ENCODE results near the gene NPIPA1. TPM values are rescaled to one million over a fixed set of nuclear protein-coding genes. Genes with fewer than 3 reads are reported as not detected.
A peak's percentile ranks its signal among the peaks of the same experiment; 100 is the strongest.
"Not testable (repeated sequence)": the region's sequence is repeated elsewhere in the genome, so short reads cannot be mapped to it uniquely, and the experiment has no call there.

NPIPA1 gene
- total RNA-seq, 2 experiments from 2014 or later = 66.7 to 124 TPM

DNA sequence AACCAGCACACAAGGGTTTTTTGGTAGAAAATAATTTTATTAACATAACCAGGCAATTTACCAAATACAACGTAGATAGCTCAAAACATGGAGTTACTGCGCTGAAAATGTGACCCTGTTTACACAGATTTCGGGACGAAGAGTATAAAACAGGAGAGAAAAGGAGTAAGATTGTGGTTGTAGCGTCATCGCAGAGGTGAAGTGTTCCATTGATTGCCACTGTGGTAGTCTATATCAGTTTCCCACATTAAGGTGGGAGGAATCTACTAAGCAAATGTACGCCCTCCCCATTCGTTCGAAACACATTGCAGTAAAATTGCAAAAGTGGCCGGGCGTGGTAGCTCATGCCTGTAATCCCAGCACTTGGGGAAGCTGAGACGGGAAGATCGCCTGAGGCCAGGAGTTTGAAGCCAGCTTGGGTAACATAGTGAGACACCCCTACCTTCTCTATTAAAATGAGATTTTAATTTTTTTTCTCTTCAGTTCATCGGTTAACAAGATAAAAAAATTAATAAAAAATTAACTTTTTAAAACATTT, 36.6 kb downstream of the NPIPA1 start:
- H2AFZ ChIP-seq (ENCODE audit: low read length) = peak overlapping the region; percentile 84
- POLR2A ChIA-PET; H3K9me3 ChIP-seq (ENCODE audit: low read length); CTCF ChIA-PET (ENCODE audit: unreplicated experiment); H3K36me3 ChIP-seq (ENCODE audit: insufficient read depth, low read length); BruUV-seq (replicated peaks); intact Hi-C loops (cut with micrococcal nuclease; ENCODE audit: unreplicated experiment); DNase-seq (ENCODE audit: low spot score); H3K9me2 ChIP-seq (ENCODE audit: insufficient read depth, low read length); H4K20me1 ChIP-seq (ENCODE audit: insufficient read depth, low read length); H3K27ac ChIP-seq (ENCODE audit: low read depth, low read length, poor library complexity, severe bottlenecking): not testable (repeated sequence)
- H3K79me2 ChIP-seq (ENCODE audit: insufficient read depth, low read depth, low read length) = peaks cover 16% of the 10 kb centered on the region; the same call in 1 of the 2 replicates
- peak overlapping the region; percentile 60 for H3K4me2 ChIP-seq (ENCODE audit: low read length)
- H3K4me1 ChIP-seq (ENCODE audit: insufficient read depth, low read length, poor library complexity, severe bottlenecking) = peaks cover 20% of the 10 kb centered on the region
- H3K4me3 ChIP-seq (ENCODE audit: low read depth, low read length, poor library complexity, severe bottlenecking) = peak overlapping the region; percentile 77

DNA sequence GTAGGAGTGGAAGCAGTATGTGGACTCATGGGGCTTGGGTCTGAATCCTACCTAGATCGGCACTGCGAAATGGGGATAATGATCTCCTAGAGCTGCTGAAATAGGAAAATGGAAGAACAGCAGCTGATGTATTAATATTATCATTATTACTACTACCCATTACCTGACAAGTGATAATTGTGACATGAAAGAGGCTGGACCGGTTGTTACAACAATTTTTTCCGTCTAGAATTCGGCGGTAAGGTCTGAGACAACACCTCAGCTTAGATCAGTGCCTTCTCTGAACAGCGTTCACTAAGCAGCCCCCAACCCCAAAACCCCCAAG, 37.0 kb downstream of the NPIPA1 start:
- H3K9me3 ChIP-seq (ENCODE audit: low read length); H3K27ac ChIP-seq (ENCODE audit: low read depth, low read length, poor library complexity, severe bottlenecking); H3K9me2 ChIP-seq (ENCODE audit: insufficient read depth, low read length); POLR2A ChIA-PET; BruUV-seq (replicated peaks); DNase-seq (ENCODE audit: low spot score); CTCF ChIA-PET (ENCODE audit: unreplicated experiment); intact Hi-C loops (cut with micrococcal nuclease; ENCODE audit: unreplicated experiment); H3K36me3 ChIP-seq (ENCODE audit: insufficient read depth, low read length); H4K20me1 ChIP-seq (ENCODE audit: insufficient read depth, low read length): not testable (repeated sequence)
- H3K4me1 ChIP-seq (ENCODE audit: insufficient read depth, low read length, poor library complexity, severe bottlenecking) = peaks cover 23% of the 10 kb centered on the region
- H2AFZ ChIP-seq (ENCODE audit: low read length) = peak overlapping the region; percentile 84
- H3K4me3 ChIP-seq (ENCODE audit: low read depth, low read length, poor library complexity, severe bottlenecking) = peak overlapping the region; percentile 77
- peak overlapping the region; percentile 60 for H3K4me2 ChIP-seq (ENCODE audit: low read length)
- H3K79me2 ChIP-seq (ENCODE audit: insufficient read depth, low read depth, low read length) = peaks cover 16% of the 10 kb centered on the region; the same call in 1 of the 2 replicates

DNA sequence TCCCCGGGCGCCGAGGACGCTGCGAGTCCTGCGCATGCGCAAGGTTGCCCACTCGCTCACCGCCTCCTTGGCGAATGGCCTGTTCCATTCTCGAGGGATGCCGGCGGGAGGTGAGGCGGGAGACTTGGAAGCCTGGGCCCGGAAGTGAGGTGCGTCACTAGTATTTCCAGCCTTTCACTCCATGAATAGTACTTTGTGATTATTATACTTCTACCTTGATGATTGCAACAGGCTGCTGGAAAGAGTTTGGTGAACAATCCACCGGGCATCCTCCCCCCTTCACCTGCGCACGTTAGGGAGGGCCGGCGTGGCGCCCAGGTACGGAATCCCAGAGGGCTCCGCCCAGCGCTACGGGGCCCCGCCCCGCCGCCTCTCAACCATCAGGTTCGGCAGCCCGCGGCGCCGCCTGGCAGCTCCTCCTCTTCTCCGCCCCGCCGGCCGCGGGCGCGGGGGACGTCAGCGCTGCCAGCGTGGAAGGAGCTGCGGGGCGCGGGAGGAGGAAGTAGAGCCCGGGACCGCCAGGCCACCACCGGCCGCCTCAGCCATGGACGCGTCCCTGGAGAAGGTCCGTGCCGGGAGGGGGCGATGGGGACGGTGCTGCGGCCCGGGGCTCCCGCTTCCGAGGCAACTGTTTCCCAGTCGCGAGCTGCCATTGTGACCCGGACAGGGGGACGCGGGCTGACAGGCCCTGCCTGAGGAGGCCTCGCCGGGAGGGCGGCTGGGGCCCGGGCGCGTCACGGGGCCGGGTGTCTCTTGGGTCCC, 37.6 kb downstream of the NPIPA1 start, which contains the start of gene PDXDC1:
PDXDC1 (plus strand) TSS at position 371 of the 762 bp plus-strand sequence; CDS start at position 545, 174 bp downstream.
- peaks cover 23% of the 10 kb centered on the region for H3K4me1 ChIP-seq (ENCODE audit: insufficient read depth, low read length, poor library complexity, severe bottlenecking)
- peak within 1 kb of the TSS; percentile 69 for H3K4me2 ChIP-seq (ENCODE audit: low read length)
- CTCF ChIA-PET (ENCODE audit: unreplicated experiment); BruUV-seq (replicated peaks); H3K9me3 ChIP-seq (ENCODE audit: low read length); POLR2A ChIA-PET; H3K36me3 ChIP-seq (ENCODE audit: insufficient read depth, low read length); intact Hi-C loops (cut with micrococcal nuclease; ENCODE audit: unreplicated experiment); H3K9me2 ChIP-seq (ENCODE audit: insufficient read depth, low read length); H4K20me1 ChIP-seq (ENCODE audit: insufficient read depth, low read length): not testable (repeated sequence)
- H3K27ac ChIP-seq (ENCODE audit: low read depth, low read length, poor library complexity, severe bottlenecking) = peak within 1 kb of the TSS; percentile 17
- DNase-seq (ENCODE audit: low spot score) = peak; percentile 98
- peak within 1 kb of the TSS; percentile 77 for H3K4me3 ChIP-seq (ENCODE audit: low read depth, low read length, poor library complexity, severe bottlenecking)
- peak within 1 kb of the TSS; percentile 84 for H2AFZ ChIP-seq (ENCODE audit: low read length)
- H3K79me2 ChIP-seq (ENCODE audit: insufficient read depth, low read depth, low read length) = peaks cover 16% of the 10 kb centered on the region; the same call in 1 of the 2 replicates

- H3K27ac ChIP-seq (ENCODE audit: low read depth, low read length, poor library complexity, severe bottlenecking); CTCF ChIA-PET (ENCODE audit: unreplicated experiment); H3K36me3 ChIP-seq (ENCODE audit: insufficient read depth, low read length); H4K20me1 ChIP-seq (ENCODE audit: insufficient read depth, low read length); H3K9me2 ChIP-seq (ENCODE audit: insufficient read depth, low read length); intact Hi-C loops (cut with micrococcal nuclease; ENCODE audit: unreplicated experiment); POLR2A ChIA-PET; BruUV-seq (replicated peaks); H3K9me3 ChIP-seq (ENCODE audit: low read length): not testable (repeated sequence)
- peak; percentile 40 for DNase-seq (ENCODE audit: low spot score)
- Histone ChIP-seq H3K4me2 (ENCODE audit: low read length) (peak overlapping the region; percentile 69), H3K4me3 (ENCODE audit: low read depth, low read length, poor library complexity, severe bottlenecking) (peak overlapping the region; percentile 77), H3K79me2 (ENCODE audit: insufficient read depth, low read depth, low read length) (peaks cover 16% of the 10 kb centered on the region; the same call in 1 of the 2 replicates), H3K4me1 (ENCODE audit: insufficient read depth, low read length, poor library complexity, severe bottlenecking) (peaks cover 23% of the 10 kb centered on the region), H2AFZ (ENCODE audit: low read length) (peak overlapping the region; percentile 61; the same call in 1 of the 2 replicates)
Observed at GRCh38 chr16:14975418-14976194, 38.4 kb downstream of the NPIPA1 start.

GRCh38 chr16:14976971-14977736, 39.9 kb downstream of the NPIPA1 start:
- H3K9me2 ChIP-seq (ENCODE audit: insufficient read depth, low read length); H2AFZ ChIP-seq (ENCODE audit: low read length); H4K20me1 ChIP-seq (ENCODE audit: insufficient read depth, low read length); POLR2A ChIA-PET; H3K36me3 ChIP-seq (ENCODE audit: insufficient read depth, low read length); intact Hi-C loops (cut with micrococcal nuclease; ENCODE audit: unreplicated experiment); DNase-seq (ENCODE audit: low spot score); H3K27ac ChIP-seq (ENCODE audit: low read depth, low read length, poor library complexity, severe bottlenecking); CTCF ChIA-PET (ENCODE audit: unreplicated experiment); H3K9me3 ChIP-seq (ENCODE audit: low read length); BruUV-seq (replicated peaks): not testable (repeated sequence)
- peak overlapping the region; percentile 77 for H3K4me3 ChIP-seq (ENCODE audit: low read depth, low read length, poor library complexity, severe bottlenecking)
- H3K79me2 ChIP-seq (ENCODE audit: insufficient read depth, low read depth, low read length) = peaks cover 16% of the 10 kb centered on the region; the same call in 1 of the 2 replicates
- peaks cover 25% of the 10 kb centered on the region for H3K4me1 ChIP-seq (ENCODE audit: insufficient read depth, low read length, poor library complexity, severe bottlenecking)
- H3K4me2 ChIP-seq (ENCODE audit: low read length) = peak overlapping the region; percentile 69

GRCh38 chr16:14978281-14978680, 41.0 kb downstream of the NPIPA1 start:
- H3K4me1 ChIP-seq (ENCODE audit: insufficient read depth, low read length, poor library complexity, severe bottlenecking) = peaks cover 29% of the 10 kb centered on the region
- intact Hi-C loops (cut with micrococcal nuclease; ENCODE audit: unreplicated experiment); BruUV-seq (replicated peaks); H3K36me3 ChIP-seq (ENCODE audit: insufficient read depth, low read length); H3K4me3 ChIP-seq (ENCODE audit: low read depth, low read length, poor library complexity, severe bottlenecking); POLR2A ChIA-PET; H2AFZ ChIP-seq (ENCODE audit: low read length); H4K20me1 ChIP-seq (ENCODE audit: insufficient read depth, low read length); H3K4me2 ChIP-seq (ENCODE audit: low read length); H3K9me3 ChIP-seq (ENCODE audit: low read length); H3K9me2 ChIP-seq (ENCODE audit: insufficient read depth, low read length); DNase-seq (ENCODE audit: low spot score); H3K27ac ChIP-seq (ENCODE audit: low read depth, low read length, poor library complexity, severe bottlenecking); CTCF ChIA-PET (ENCODE audit: unreplicated experiment): not testable (repeated sequence)
- H3K79me2 ChIP-seq (ENCODE audit: insufficient read depth, low read depth, low read length) = peaks cover 21% of the 10 kb centered on the region; the same call in 1 of the 2 replicates
